Measurements from ENCODE around the gene NEURL4.

Gene NEURL4

GRCh38 chr17:7363311-7363710 is 34.2 kb upstream of the NEURL4 start:
- TF ChIP-seq CTCF (IDR thresholded peaks at IDR 0.05; ENCODE audit: low read depth, low read length): no peak
- no peak overlapping the region for H3K4me3 ChIP-seq (ENCODE audit: low read depth, low read length)

- no peak overlapping the region for H3K4me3 ChIP-seq (ENCODE audit: low read depth, low read length)
- no peak for TF ChIP-seq CTCF (IDR thresholded peaks at IDR 0.05; ENCODE audit: low read depth, low read length)
Measured at GRCh38 chr17:7361906-7362305, 32.8 kb upstream of the NEURL4 start.

- no peak for TF ChIP-seq CTCF (IDR thresholded peaks at IDR 0.05; ENCODE audit: low read depth, low read length)
- no peak overlapping the region for H3K4me3 ChIP-seq (ENCODE audit: low read depth, low read length)
Measured at GRCh38 chr17:7357381-7357780, 28.2 kb upstream of the NEURL4 start.

- no peak overlapping the region for H3K4me3 ChIP-seq (ENCODE audit: low read depth, low read length)
- no peak for TF ChIP-seq CTCF (IDR thresholded peaks at IDR 0.05; ENCODE audit: low read depth, low read length)
Measured at GRCh38 chr17:7356756-7357155, 27.6 kb upstream of the NEURL4 start.

GRCh38 chr17:7356072-7356549 is 27.0 kb upstream of the NEURL4 start:
- H3K4me3 ChIP-seq (ENCODE audit: low read depth, low read length): no peak overlapping the region
- TF ChIP-seq CTCF (IDR thresholded peaks at IDR 0.05; ENCODE audit: low read depth, low read length): peak; percentile 78

- no peak for TF ChIP-seq CTCF (IDR thresholded peaks at IDR 0.05; ENCODE audit: low read depth, low read length)
- no peak overlapping the region for H3K4me3 ChIP-seq (ENCODE audit: low read depth, low read length)
Measured at GRCh38 chr17:7355573-7355972, 26.4 kb upstream of the NEURL4 start.

GRCh38 chr17:7355053-7355452 is 25.9 kb upstream of the NEURL4 start, which contains the start of gene TMEM95:
Gene TMEM95, plus strand, starts transcription at chr17:7355156. Its CDS starts 49 bp downstream, at chr17:7355205.
- H3K4me3 ChIP-seq (ENCODE audit: low read depth, low read length): 0 out of 2 replicates have a peak within 1 kb of the TSS, but pooled peaks have one; percentile 2
- TF ChIP-seq CTCF (IDR thresholded peaks at IDR 0.05; ENCODE audit: low read depth, low read length): no peak

Data from WI38 (cell line).